ENCODE measurements around the gene WDR5.

Gene WDR5

GRCh38 chr9:134175808-134176598 is 40.1 kb downstream of the WDR5 start:
- Histone ChIP-seq H3K9ac (ENCODE audit: low read depth, low read length) (no peak overlapping the region), H3K27me3 (ENCODE audit: insufficient read depth, low read length) (no peaks in the 10 kb centered on the region), H3K4me3 (ENCODE audit: low read length) (no peak overlapping the region), H3K9me3 (ENCODE audit: insufficient read depth, low read depth, low read length) (no peaks in the 10 kb centered on the region), H3K27ac (ENCODE audit: low read depth, low read length) (no peak overlapping the region), H3K36me3 (ENCODE audit: insufficient read depth, low read length) (no peaks in the 10 kb centered on the region), H3K4me1 (ENCODE audit: insufficient read depth, low read length) (peaks cover 4% of the 10 kb centered on the region; the same call in 1 of the 2 replicates)
- WGBS = 84% methylated on average over 35 of the region's 35 CpGs

GRCh38 chr9:134176599-134176968 is 40.7 kb downstream of the WDR5 start:
- no peak overlapping the region for H3K27ac ChIP-seq (ENCODE audit: low read depth, low read length)
- no peaks in the 10 kb centered on the region for H3K9me3 ChIP-seq (ENCODE audit: insufficient read depth, low read depth, low read length)
- no peaks in the 10 kb centered on the region for H3K36me3 ChIP-seq (ENCODE audit: insufficient read depth, low read length)
- 71% methylated on average over 5 of the region's 6 CpGs for WGBS
- no peak overlapping the region for H3K9ac ChIP-seq (ENCODE audit: low read depth, low read length)
- H3K4me3 ChIP-seq (ENCODE audit: low read length) = no peak overlapping the region
- no peaks in the 10 kb centered on the region for H3K27me3 ChIP-seq (ENCODE audit: insufficient read depth, low read length)
- peaks cover 4% of the 10 kb centered on the region; the same call in 1 of the 2 replicates for H3K4me1 ChIP-seq (ENCODE audit: insufficient read depth, low read length)

- no peaks in the 10 kb centered on the region for H3K27me3 ChIP-seq (ENCODE audit: insufficient read depth, low read length)
- no peak overlapping the region for H3K4me3 ChIP-seq (ENCODE audit: low read length)
- no peaks in the 10 kb centered on the region for H3K9me3 ChIP-seq (ENCODE audit: insufficient read depth, low read depth, low read length)
- peaks cover 4% of the 10 kb centered on the region; the same call in 1 of the 2 replicates for H3K4me1 ChIP-seq (ENCODE audit: insufficient read depth, low read length)
- H3K36me3 ChIP-seq (ENCODE audit: insufficient read depth, low read length) = no peaks in the 10 kb centered on the region
- H3K27ac ChIP-seq (ENCODE audit: low read depth, low read length) = no peak overlapping the region
- H3K9ac ChIP-seq (ENCODE audit: low read depth, low read length) = no peak overlapping the region
- WGBS = 56% methylated on average over 4 of the region's 17 CpGs
Measured at GRCh38 chr9:134177186-134177585, 41.3 kb downstream of the WDR5 start.

- Histone ChIP-seq H3K9ac (ENCODE audit: low read depth, low read length) (no peak overlapping the region), H3K36me3 (ENCODE audit: insufficient read depth, low read length) (no peaks in the 10 kb centered on the region), H3K9me3 (ENCODE audit: insufficient read depth, low read depth, low read length) (no peaks in the 10 kb centered on the region), H3K4me1 (ENCODE audit: insufficient read depth, low read length) (peaks cover 4% of the 10 kb centered on the region; the same call in 1 of the 2 replicates), H3K27me3 (ENCODE audit: insufficient read depth, low read length) (no peaks in the 10 kb centered on the region), H3K4me3 (ENCODE audit: low read length) (no peak overlapping the region), H3K27ac (ENCODE audit: low read depth, low read length) (no peak overlapping the region)
- WGBS = 89% methylated on average over 28 of the region's 28 CpGs
Measured at GRCh38 chr9:134177624-134178393, 41.9 kb downstream of the WDR5 start.

- 90% methylated on average over 9 of the region's 9 CpGs for WGBS
- no peaks in the 10 kb centered on the region for H3K27me3 ChIP-seq (ENCODE audit: insufficient read depth, low read length)
Measured at GRCh38 chr9:134178394-134178767, 42.5 kb downstream of the WDR5 start.

GRCh38 chr9:134178768-134179551 is 43.1 kb downstream of the WDR5 start:
- Histone ChIP-seq H3K36me3 (ENCODE audit: insufficient read depth, low read length) (no peaks in the 10 kb centered on the region), H3K4me3 (ENCODE audit: low read length) (no peak overlapping the region), H3K27ac (ENCODE audit: low read depth, low read length) (no peak overlapping the region), H3K4me1 (ENCODE audit: insufficient read depth, low read length) (peaks cover 4% of the 10 kb centered on the region; the same call in 1 of the 2 replicates), H3K9ac (ENCODE audit: low read depth, low read length) (no peak overlapping the region), H3K27me3 (ENCODE audit: insufficient read depth, low read length) (no peaks in the 10 kb centered on the region), H3K9me3 (ENCODE audit: insufficient read depth, low read depth, low read length) (no peaks in the 10 kb centered on the region)
- 83% methylated on average over 30 of the region's 30 CpGs for WGBS

More at GRCh38 chr9:134178394-134178767, 42.5 kb downstream of the WDR5 start:
- Histone ChIP-seq H3K36me3 (ENCODE audit: insufficient read depth, low read length) (no peaks in the 10 kb centered on the region), H3K4me3 (ENCODE audit: low read length) (no peak overlapping the region), H3K9me3 (ENCODE audit: insufficient read depth, low read depth, low read length) (no peaks in the 10 kb centered on the region), H3K9ac (ENCODE audit: low read depth, low read length) (no peak overlapping the region), H3K27ac (ENCODE audit: low read depth, low read length) (no peak overlapping the region), H3K4me1 (ENCODE audit: insufficient read depth, low read length) (peaks cover 4% of the 10 kb centered on the region; the same call in 1 of the 2 replicates)

GRCh38 chr9:134179595-134179917 is 43.7 kb downstream of the WDR5 start:
- H3K4me3 ChIP-seq (ENCODE audit: low read length) = no peak overlapping the region
- H3K9me3 ChIP-seq (ENCODE audit: insufficient read depth, low read depth, low read length) = no peaks in the 10 kb centered on the region
- 88% methylated on average over 6 of the region's 6 CpGs for WGBS
- H3K9ac ChIP-seq (ENCODE audit: low read depth, low read length) = no peak overlapping the region
- H3K27me3 ChIP-seq (ENCODE audit: insufficient read depth, low read length) = no peaks in the 10 kb centered on the region
- no peaks in the 10 kb centered on the region for H3K36me3 ChIP-seq (ENCODE audit: insufficient read depth, low read length)
- peaks cover 4% of the 10 kb centered on the region; the same call in 1 of the 2 replicates for H3K4me1 ChIP-seq (ENCODE audit: insufficient read depth, low read length)
- no peak overlapping the region for H3K27ac ChIP-seq (ENCODE audit: low read depth, low read length)

- Histone ChIP-seq H3K27ac (ENCODE audit: low read depth, low read length) (no peak overlapping the region), H3K9ac (ENCODE audit: low read depth, low read length) (no peak overlapping the region), H3K36me3 (ENCODE audit: insufficient read depth, low read length) (no peaks in the 10 kb centered on the region), H3K9me3 (ENCODE audit: insufficient read depth, low read depth, low read length) (no peaks in the 10 kb centered on the region), H3K4me1 (ENCODE audit: insufficient read depth, low read length) (peaks cover 4% of the 10 kb centered on the region; the same call in 1 of the 2 replicates), H3K4me3 (ENCODE audit: low read length) (no peak overlapping the region), H3K27me3 (ENCODE audit: insufficient read depth, low read length) (no peaks in the 10 kb centered on the region)
- 87% methylated on average over 29 of the region's 29 CpGs for WGBS
Measured at GRCh38 chr9:134179918-134180785, 44.3 kb downstream of the WDR5 start.

- H3K4me1 ChIP-seq (ENCODE audit: insufficient read depth, low read length) = peaks cover 4% of the 10 kb centered on the region; the same call in 1 of the 2 replicates
- no peak overlapping the region for H3K4me3 ChIP-seq (ENCODE audit: low read length)
- H3K9me3 ChIP-seq (ENCODE audit: insufficient read depth, low read depth, low read length) = no peaks in the 10 kb centered on the region
- H3K27ac ChIP-seq (ENCODE audit: low read depth, low read length) = no peak overlapping the region
- H3K27me3 ChIP-seq (ENCODE audit: insufficient read depth, low read length) = no peaks in the 10 kb centered on the region
- 89% methylated on average over 20 of the region's 20 CpGs for WGBS
- H3K9ac ChIP-seq (ENCODE audit: low read depth, low read length) = no peak overlapping the region
- H3K36me3 ChIP-seq (ENCODE audit: insufficient read depth, low read length) = no peaks in the 10 kb centered on the region
Measured at GRCh38 chr9:134180786-134181647, 45.1 kb downstream of the WDR5 start.

- no peak overlapping the region for H3K4me3 ChIP-seq (ENCODE audit: low read length)
- no peaks in the 10 kb centered on the region for H3K27me3 ChIP-seq (ENCODE audit: insufficient read depth, low read length)
- 86% methylated on average over 8 of the region's 8 CpGs for WGBS
- no peak overlapping the region for H3K9ac ChIP-seq (ENCODE audit: low read depth, low read length)
- no peak overlapping the region for H3K27ac ChIP-seq (ENCODE audit: low read depth, low read length)
- H3K4me1 ChIP-seq (ENCODE audit: insufficient read depth, low read length) = no peaks in the 10 kb centered on the region
- H3K36me3 ChIP-seq (ENCODE audit: insufficient read depth, low read length) = no peaks in the 10 kb centered on the region
- H3K9me3 ChIP-seq (ENCODE audit: insufficient read depth, low read depth, low read length) = no peaks in the 10 kb centered on the region
Measured at GRCh38 chr9:134181648-134182034, 45.8 kb downstream of the WDR5 start.

Data from HUES64 (cell line).